GM12873 (cell line): ENCODE measurements around the gene FAM50B.

ENCODE experiments used
- CTCF ChIP-seq: IDR thresholded peaks from 2 replicates; pipeline ENCODE4 v1.5.1; 2012; ENCODE audit warnings: low read depth, mild to moderate bottlenecking, moderate library complexity, low read length, control low read depth; ENCODE audit not compliant: insufficient read depth; ENCODE audit errors: missing control alignments

The FAM50B gene

GRCh38 chr6:3822747-3823445, 26.3 kb upstream of the FAM50B start:
- no peak for TF ChIP-seq CTCF

- TF ChIP-seq CTCF, result no peak
Measured at GRCh38 chr6:3823671-3824070, 25.5 kb upstream of the FAM50B start.

GRCh38 chr6:3825331-3825831, 23.8 kb upstream of the FAM50B start:
- no peak for TF ChIP-seq CTCF

- TF ChIP-seq CTCF, result no peak
Measured at GRCh38 chr6:3825851-3826581, 23.2 kb upstream of the FAM50B start.

GRCh38 chr6:3829285-3829684, 19.9 kb upstream of the FAM50B start:
- TF ChIP-seq CTCF, result no peak

GRCh38 chr6:3830806-3831205, 18.4 kb upstream of the FAM50B start:
- no peak for TF ChIP-seq CTCF

- TF ChIP-seq CTCF, result no peak
Measured at GRCh38 chr6:3831761-3832530, 17.2 kb upstream of the FAM50B start.
